IPS DF 4.7 (cell line): Measurements from ENCODE around the gene ZC3H7A.
A peak's percentile ranks its signal among the peaks of the same experiment; 100 is the strongest.
"Not testable (repeated sequence)": the region's sequence is repeated elsewhere in the genome, so short reads cannot be mapped to it uniquely, and the experiment has no call there.

Experiments used
- DNase-seq: peaks from one replicate; pipeline ENCODE4 v3.0.0-alpha.2; 2013; ENCODE audit warnings: low spot score; ENCODE audit errors: extremely low read depth

ZC3H7A gene, protein sequence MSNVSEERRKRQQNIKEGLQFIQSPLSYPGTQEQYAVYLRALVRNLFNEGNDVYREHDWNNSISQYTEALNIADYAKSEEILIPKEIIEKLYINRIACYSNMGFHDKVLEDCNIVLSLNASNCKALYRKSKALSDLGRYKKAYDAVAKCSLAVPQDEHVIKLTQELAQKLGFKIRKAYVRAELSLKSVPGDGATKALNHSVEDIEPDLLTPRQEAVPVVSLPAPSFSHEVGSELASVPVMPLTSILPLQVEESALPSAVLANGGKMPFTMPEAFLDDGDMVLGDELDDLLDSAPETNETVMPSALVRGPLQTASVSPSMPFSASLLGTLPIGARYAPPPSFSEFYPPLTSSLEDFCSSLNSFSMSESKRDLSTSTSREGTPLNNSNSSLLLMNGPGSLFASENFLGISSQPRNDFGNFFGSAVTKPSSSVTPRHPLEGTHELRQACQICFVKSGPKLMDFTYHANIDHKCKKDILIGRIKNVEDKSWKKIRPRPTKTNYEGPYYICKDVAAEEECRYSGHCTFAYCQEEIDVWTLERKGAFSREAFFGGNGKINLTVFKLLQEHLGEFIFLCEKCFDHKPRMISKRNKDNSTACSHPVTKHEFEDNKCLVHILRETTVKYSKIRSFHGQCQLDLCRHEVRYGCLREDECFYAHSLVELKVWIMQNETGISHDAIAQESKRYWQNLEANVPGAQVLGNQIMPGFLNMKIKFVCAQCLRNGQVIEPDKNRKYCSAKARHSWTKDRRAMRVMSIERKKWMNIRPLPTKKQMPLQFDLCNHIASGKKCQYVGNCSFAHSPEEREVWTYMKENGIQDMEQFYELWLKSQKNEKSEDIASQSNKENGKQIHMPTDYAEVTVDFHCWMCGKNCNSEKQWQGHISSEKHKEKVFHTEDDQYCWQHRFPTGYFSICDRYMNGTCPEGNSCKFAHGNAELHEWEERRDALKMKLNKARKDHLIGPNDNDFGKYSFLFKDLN

DNA sequence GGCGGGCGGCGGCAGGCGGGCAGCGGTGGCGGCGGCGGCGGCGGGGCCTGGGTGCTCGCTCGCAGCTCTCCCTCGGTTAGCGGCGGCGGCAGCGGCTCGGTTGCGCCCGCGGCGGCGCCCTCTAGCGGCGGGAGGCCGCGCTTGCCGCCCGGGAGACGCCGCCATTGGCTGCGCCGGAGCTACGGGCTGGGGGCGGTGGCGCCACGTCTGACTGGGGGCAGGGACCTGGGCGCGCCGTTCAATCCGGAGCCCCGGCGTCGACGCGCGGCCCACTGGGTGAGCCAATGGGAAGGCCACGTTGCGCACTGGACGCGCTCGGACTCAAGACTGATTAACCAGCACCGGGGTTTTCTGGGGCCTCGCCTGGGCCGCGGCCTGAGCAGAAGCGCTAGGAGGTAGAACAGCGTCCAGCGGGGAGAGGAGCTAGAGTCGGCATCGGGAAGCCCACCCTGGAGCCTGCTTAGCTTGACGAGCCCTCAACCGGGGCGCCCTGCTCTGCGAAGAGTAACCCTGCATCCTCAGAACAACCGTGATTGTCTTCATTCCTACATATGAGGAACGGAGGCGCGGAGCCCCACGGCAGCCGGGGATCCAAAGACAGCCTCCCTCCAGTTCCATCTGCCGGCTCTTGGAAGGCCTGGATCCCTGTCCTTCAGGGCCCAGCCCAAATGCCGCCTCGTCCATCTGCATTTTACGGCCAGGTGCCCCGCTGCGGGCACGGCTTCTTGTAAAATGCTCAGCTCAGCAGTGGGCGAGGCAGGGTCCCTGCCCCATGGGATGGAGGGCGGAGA lies at the start of gene ZC3H7A:
Gene ZC3H7A (minus strand): TSS at position 93 of the 791 bp plus-strand sequence. CDS start 14,904 bp downstream, outside the sequence.
- peak; percentile 69 for DNase-seq

DNA sequence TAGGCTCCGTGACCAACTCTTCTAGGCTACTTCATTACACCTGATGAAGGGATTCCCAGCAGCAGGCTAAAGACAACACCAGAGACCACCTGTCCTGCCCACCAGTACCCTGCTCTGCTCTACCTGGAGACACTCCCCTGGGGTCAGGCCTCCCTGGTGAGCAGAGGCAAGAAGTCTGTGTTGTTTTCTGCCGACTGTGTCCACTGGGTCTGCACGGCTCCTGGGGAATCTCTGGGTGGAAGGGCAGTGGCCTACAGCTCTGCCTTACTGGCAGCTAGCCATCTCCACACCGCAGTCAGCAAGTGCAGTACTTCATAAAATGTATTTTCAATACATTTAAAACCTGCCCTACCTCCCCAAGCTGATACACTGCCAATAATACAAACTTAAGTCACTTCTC lies 47.4 kb upstream of the ZC3H7A start:
- no peak for DNase-seq

DNA sequence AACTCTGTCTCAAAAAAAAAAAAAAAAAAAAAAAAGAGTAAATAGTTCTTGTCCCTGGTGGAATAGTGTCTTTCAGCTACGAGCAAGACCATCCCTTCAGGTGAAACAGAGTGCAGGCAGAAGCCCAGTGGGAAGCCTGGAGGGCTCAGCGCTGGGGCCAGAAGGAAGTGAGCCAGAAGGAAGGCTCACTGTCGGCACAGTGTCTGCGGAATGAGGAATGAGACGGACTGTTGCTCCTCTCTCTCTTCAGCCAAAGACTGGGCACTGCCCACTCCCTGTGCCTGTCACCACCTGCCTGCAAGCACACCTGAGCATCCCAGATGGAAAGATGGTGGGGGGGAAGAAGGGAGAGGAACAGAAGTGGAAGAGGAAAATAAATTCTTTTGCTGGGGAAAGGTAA lies 46.8 kb upstream of the ZC3H7A start:
- no peak for DNase-seq

DNA sequence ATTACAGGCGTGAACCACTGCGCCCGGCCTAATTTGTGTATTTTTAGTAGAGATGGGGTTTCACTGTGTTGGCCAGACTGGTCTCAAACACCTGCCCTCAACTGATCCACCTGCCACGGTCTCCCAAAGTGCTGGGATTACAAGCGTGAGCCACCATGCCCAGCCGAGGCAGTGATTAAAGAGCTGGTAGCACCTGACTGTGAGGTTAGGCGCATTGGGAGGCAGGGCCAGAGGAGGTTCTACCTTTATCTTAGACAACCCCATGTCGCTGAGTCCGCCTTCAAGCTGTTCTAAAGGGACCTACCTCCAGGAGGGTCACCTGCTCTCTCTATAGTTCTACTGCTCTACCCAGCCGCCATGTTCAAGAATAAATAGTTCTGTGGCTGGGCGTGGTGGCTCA lies 46.1 kb upstream of the ZC3H7A start:
- DNase-seq, result no peak

DNA sequence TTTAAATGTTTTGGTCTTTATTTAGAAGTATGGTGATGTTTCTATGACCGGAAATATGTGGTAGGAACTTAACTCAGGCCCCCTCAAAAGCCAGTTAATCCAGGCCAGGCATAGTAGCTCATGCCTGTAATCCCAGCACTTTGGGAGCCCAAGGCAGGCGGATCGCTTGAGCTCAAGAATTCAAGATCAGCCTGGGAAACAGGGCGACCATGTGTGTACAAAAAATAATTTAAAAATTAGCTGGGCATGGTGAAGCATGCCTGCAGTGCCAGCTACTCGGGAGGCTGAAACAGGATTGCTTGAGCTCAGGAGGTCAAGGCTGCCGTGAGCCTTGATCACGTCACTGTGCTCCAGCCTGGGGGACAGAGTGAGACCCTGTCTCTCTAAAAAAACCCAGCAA lies 44.0 kb upstream of the ZC3H7A start:
- DNase-seq, result no peak

DNA sequence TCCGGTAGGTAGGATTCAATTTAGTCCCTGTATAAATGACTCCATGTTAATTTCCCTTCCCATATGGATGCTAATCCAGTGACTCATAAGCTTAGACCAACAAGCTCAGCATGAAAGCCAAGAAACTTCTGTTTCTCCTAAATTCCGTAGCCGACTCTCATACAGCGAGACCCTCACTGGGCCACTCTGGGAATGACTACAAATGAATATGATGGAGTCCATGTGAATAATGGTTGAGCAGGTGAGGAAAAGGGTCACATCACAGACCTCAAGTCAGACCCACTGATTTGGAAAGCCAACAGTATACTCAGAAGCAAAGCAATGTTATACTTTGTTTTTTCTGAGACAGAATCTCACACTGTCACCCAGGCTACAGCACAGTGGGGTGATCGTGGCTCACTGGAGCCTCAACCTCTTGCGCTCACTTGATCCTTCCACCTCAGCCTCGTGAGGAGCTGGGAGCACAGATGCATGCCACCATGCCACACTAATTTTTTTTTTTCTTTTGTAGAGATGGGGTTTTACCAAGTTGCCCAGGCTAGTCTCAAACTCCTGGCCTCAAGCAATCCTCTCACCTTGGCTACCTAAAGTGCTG lies 39.7 kb upstream of the ZC3H7A start:
- no peak for DNase-seq

DNA sequence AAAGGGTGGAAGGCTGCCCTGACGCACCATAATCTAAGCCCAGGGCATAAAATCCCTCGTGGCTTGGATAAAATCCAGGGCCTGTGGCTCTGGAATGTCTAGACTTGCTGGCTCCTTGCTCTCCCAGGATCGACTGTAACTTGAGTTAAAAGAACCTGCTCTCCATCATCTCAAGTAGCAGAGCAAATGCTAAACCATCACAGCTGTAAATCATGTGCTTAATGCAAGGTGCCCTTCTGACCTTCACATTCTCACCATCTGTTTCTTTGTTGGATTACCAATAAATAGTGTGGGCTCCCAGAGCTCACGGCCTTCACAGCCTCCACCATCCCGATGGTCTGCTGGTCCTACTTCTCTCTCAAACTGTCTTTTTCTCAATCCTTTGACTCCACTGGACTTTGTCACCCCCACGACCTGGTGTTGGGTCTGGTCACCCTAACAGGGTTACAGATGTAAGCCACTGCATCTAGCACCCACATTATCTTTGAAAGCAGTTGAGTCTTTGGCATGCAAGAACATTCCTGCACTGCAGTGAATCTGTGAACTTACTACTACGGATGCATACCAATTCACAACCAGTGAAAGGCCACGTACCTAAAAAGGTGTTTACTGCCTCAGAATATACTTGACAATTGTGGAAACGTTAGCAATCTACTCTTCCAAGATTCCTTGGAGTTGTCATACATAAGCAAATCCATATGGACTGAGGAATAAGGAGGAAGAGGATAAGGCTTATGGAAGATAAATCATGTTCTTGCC lies 39.0 kb upstream of the ZC3H7A start:
- no peak for DNase-seq

DNA sequence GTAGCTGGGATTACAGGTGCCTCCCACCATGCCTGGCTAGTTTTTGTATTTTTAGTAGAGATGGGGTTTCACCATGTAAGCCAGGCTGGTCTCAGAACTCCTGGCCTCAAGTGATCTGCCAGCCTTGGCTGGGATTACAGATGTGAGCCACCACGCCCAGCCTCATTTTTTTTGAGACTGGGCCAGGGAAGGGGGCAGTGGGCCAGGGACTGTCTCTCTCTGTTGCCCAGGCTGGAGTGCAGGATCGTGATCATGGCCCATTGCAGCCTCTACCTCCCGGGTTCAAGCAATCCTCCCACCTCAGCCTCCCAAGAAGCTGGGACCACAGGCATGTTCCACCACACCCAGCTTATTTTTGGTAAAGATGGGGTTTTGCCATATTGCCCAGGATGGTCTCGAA lies 38.3 kb upstream of the ZC3H7A start:
- DNase-seq, result no peak

DNA sequence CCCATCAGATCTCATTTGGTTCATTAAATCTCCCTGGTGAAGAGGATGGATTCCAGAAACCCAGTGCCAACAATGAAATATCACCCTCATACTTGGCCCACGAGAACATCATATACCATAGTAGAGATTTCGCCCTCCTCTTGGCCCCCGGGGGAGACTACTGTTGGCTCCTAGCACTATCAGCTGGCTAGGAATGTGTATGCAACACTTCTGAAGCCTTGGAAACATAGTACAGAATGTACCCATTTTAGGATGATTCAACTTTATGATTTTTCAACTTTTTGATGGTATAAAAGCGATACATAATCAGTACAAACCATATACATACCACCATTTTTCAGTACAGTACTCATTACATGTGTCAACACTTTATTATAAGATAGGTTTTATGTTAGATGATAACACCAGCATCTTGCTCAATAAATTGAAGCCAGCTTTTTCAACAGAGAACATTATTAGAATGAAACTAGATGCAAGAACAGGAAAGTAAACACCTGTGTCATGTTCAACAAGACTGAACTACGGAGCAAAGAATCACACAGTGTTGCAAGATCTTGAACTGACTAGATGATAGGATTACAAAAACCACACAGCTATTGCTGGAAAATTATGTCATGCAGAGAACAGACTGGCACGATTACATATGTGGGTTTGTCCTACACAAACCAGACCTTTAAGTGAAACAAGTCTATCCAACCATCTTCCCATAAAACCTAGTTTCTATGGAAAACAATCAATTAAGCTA lies 37.1 kb upstream of the ZC3H7A start:
- no peak for DNase-seq

DNA sequence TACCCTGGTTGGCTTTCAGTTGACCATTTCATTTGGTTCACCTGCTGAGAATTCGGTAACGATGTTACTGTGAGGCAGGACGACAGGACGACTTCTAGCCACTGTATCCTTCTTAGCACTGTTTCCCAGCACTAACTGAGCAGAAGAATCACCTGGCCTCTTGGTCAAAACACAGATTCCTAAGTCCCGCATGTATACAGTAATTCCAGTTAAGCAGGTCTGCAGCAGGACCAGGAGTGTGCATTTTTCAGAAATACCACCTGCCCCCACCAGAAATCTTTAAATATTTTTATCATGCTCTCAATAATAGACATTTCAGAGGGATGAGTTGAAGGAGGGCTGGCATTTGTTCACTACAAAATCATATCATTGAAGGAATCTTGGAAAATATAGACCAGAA lies 31.6 kb upstream of the ZC3H7A start:
- no peak for DNase-seq

DNA sequence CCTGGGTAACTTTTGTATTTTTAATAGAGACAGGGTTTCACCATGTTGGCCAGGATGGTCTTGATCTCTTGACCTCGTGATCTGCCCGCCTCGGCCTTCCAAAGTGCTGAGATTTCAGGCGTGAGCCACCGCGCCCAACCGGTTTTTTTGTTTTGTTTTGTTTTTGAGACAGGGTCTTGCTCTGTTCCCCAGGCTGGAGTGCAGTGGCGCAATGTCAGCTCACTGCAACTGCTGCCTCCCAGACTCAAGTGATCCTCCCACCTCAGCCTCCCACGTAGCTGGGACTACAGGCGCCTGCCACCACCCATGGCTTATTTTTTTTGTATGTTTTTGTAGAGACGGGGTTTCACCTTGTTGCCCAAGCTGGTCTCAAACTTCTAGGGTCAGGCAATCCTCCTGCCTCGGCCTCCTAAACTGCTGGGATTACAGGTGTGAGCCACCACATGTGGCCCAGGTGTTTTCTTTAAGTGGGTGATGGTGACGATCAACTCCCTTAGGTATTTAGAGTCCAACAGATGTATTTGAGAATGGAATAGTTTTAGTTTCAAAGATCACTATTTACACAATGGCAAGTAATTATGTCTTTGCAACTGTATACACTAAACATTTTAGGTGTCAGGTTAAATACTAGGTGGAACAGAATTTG lies 28.6 kb upstream of the ZC3H7A start:
- not testable (repeated sequence) for DNase-seq

DNA sequence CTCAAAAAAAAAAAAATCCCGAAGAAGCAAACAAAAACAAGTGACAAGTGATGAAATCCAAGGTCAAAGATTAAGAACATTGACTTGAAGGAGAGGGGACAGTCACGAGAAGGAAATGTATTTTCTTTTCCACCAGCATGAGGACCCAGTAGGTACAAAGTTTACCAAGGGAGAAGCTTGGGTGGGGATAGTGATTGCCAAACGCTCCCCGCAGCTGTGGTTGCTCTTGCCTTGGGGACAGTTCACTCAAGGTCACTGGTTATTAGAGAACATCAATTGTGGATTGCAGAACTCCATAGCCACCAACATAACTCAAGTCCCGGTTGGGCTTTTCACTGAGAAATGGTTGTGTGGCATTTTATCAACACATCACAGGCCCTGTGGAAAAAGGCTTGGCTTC lies 27.3 kb upstream of the ZC3H7A start:
- DNase-seq, result no peak

DNA sequence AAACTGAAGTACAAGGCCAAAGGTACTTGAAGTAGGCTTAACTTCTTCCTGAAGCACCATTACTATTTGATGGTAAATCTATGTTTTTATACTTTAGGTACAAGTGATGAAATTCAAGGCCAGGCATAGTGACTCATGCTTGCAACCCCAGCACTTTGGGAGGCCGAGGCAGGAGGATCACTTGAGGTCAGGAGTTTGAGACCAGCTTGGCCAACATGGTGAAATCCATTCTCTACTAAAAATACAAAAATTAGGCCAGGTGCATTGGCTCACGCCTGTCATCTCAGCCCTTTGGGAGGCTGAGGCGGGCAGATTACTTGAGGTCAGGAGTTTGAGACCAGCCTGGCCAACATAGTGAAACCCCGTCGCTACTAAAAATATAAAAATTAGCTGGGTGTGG lies 26.6 kb upstream of the ZC3H7A start:
- not testable (repeated sequence) for DNase-seq

DNA sequence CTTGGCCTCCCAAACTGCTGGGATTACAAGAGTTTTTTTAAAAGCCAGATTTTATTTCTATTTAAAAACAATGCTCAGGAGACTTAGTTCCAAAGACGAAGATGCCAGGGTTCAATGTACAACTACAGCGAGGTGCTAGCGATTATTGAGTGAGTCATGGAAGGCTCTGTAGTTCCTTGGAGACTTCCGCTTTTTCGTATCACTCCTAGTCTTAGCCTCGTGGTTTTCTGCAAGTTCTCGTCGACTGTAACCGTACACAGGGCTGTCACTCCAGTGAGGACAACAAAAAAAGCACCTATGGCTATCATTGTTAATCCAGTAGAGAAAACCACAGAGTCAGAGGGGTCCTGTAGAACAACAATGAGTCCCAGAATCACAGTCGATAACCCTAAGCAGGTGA lies 22.7 kb upstream of the ZC3H7A start:
- DNase-seq, result no peak

DNA sequence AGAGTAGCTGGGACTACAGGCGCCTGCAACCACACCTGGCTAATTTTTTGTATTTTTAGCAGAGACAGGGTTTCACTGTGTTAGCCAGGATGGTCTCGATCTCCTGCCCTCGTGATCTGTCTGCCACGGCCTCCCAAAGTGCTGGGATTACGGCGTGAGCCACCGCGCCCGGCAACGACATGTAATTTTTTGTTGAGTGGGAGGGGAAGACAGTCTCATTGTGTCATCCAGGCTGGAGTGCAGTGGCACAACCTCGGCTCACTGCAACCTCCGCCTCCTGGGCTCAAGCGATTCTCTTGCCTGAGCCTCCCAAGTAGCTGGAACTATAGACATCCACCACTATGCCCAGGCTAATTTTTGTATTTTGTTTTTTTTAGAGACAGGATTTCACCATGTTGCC lies 21.9 kb upstream of the ZC3H7A start:
- DNase-seq, result not testable (repeated sequence)

DNA sequence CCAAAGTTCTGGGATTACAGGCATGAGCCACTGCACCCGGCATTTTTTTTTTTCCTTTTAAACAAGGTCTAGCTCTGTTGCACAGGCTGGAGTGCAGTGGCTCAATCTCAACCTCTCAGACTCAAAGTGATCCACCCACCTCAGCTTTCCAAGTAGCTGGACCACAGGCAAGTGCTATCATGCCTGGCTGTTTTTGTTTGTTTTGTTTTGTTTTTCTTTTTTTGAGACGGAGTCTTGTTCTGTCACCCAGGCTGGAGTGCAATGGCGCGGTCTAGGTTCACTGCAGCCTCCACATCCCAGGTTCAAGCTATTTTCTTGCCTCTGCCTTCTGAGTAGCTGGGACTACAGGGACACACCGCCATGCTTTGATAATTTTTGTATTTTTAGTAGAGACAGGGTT lies 19.1 kb upstream of the ZC3H7A start:
- no peak for DNase-seq

DNA sequence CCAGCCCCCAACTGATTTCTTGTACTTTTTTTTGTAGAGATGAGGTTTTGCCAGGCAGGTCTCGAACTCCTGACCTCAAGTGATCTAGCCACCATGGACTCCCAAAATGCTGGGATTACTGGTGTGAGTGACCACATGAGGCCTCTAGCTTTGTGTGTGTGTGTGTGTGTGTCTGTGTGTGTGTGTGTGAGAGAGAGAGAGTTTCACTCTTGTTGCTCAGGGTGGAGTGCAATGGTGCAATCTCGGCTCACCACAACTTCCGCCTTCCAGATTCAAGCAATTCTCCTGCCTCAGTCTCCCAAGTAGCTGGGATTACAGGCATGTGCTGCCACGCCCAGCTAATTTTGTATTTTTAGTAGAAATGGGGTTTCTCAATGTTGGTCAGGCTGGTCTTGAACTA lies 17.7 kb upstream of the ZC3H7A start:
- DNase-seq, result not testable (repeated sequence)

DNA sequence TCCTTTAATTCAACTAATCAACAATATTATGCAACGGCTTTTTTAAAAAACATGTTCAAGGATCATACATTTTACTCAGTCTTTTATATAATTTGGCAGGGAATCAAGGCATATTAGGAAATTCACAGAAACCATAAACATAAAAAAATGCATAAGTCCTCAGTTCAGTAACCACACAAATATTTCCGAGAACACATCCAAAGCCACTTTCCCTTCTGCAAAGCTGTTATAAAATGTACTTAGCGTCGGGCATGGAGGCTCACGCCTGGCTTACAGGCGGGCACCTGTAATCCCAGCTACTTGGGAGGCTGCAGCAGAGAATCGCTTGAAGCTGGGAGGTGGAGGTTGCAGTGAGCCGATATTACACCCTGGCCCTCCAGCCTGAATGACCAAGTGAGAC lies 9.7 kb upstream of the ZC3H7A start:
- DNase-seq, result no peak

DNA sequence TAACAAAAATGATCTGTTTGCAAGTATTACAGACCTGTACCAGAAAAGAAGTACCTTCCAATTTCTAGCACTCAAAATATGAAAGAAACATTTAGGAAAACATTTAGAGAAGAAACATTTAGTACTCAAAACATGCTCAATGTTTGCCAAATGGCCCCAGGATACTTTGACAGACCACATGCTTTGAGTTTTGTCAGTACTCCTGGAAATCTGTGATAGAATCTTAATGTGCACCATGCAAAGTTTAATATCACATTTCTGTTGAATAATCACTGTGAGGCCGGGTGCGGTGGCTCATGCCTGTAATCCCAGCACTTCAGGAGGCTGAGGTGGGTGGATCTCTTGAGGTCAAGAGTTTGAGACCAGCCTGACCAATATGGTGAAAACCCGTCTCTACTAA lies 8.5 kb upstream of the ZC3H7A start:
- DNase-seq, result no peak
